NB4 (cell line): Measurements from ENCODE around the gene GPR27.

ENCODE experiments used
- DNase-seq: peaks from one replicate; pipeline ENCODE4 v3.0.0; 2010; ENCODE audit warnings: low read depth
- H3K4me3 ChIP-seq: one replicate; pipeline ENCODE4 v1.5.1; 2011; ENCODE audit warnings: mild to moderate bottlenecking, low read depth, low read length, moderate library complexity
- MYC ChIP-seq: IDR thresholded peaks from 2 replicates; pipeline ENCODE4 v1.6.1; 2011; ENCODE audit warnings: low read depth, low read length
- POLR2A ChIP-seq: IDR thresholded peaks from 2 replicates; pipeline ENCODE4 v1.6.1; 2011; ENCODE audit warnings: mild to moderate bottlenecking; ENCODE audit not compliant: insufficient read length; ENCODE audit errors: extremely low read depth
- TF ChIP-seq, protein P1 (sequence below): IDR thresholded peaks from one replicate; pipeline ENCODE4 v1.5.1; 2012; ENCODE audit warnings: low read depth, low read length
- TF ChIP-seq, protein P2 (sequence below): IDR thresholded peaks from 2 replicates; pipeline ENCODE4 v1.6.1; 2011; ENCODE audit warnings: low read depth, low read length

GPR27 gene

DNA sequence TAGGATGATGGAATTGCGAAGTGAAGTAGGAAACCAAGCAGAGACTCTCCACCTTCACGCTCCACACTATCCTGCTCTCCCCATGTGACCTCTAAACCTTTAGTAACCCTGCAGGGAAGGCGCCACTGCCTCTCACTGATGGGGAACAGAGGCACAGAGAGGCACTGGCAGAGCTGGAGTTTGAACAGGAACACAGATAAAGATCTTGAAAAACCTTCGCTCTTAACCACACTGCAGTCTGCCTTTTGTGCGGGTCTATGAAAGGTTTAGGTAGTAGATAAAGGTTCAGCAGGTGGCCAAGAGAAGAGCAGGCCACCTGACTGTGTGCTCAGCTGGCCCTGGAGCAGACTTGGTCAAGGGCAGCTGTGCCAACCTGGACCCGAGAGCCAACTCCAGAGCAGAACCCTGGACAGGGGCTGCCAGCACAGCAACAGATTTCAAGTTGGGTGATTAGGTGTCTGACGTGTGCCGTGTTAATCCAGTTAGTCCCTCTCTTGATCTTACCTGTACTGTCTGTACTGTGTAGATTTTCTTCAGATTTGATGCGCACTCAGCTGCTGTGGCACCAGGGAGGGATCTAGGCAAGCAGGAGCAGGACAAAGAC, 43.6 kb upstream of the GPR27 start:
- no peak overlapping the region for H3K4me3 ChIP-seq
- TF ChIP-seq, protein P1, sequence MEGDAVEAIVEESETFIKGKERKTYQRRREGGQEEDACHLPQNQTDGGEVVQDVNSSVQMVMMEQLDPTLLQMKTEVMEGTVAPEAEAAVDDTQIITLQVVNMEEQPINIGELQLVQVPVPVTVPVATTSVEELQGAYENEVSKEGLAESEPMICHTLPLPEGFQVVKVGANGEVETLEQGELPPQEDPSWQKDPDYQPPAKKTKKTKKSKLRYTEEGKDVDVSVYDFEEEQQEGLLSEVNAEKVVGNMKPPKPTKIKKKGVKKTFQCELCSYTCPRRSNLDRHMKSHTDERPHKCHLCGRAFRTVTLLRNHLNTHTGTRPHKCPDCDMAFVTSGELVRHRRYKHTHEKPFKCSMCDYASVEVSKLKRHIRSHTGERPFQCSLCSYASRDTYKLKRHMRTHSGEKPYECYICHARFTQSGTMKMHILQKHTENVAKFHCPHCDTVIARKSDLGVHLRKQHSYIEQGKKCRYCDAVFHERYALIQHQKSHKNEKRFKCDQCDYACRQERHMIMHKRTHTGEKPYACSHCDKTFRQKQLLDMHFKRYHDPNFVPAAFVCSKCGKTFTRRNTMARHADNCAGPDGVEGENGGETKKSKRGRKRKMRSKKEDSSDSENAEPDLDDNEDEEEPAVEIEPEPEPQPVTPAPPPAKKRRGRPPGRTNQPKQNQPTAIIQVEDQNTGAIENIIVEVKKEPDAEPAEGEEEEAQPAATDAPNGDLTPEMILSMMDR = no peak
- TF ChIP-seq MYC = no peak
- TF ChIP-seq, protein P2, sequence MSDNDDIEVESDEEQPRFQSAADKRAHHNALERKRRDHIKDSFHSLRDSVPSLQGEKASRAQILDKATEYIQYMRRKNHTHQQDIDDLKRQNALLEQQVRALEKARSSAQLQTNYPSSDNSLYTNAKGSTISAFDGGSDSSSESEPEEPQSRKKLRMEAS = no peak
- TF ChIP-seq POLR2A = no peak
- DNase-seq = no peak

DNA sequence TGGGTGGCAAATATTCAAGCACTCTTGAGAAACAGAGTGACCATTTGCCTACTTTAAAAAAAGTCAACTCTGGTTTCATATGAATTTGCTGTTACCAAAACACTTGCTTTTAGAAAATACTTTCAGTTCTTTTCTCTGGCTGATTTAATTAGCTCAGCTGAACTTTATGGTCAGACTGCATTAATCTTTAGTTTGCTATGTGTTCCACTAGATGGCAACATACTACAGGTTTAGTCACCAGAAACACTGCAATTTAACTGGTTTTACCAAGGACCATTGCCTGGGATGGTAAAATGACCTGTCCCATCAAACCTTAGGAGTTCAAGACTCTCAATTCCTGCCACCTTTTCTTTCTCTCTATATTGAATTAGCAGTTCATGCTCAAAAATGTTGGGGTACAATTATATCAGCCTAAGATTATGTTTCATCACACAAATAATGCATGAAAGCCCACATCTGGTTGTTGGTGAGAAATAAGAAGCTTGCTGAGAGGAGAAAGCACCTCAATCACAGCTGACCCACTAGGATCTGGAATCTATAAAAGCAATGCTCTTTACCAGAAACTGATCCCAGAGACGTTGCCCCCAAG, 42.7 kb upstream of the GPR27 start:
- peak; percentile 63 for DNase-seq
- no peak overlapping the region for H3K4me3 ChIP-seq
- no peak for TF ChIP-seq POLR2A
- TF ChIP-seq, protein P1 = peak; percentile 36

DNA sequence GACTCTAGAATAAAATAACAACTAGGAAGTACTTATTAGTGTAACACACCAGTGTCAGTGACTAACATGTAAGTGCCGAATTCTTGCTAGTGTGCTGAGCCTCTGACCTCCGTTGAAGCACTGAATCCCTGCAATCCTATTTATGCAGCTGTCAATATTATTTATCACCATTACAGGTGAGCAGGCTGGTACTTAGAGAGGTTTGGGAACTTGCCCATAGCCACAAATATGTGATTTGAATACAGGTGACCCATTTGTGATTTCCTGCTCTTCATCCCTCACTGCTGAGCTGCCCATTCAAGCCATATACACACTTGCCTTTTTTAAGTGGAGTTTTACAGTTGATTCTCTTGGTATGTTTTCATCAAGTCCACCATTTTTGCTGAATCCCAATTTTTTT, 40.6 kb upstream of the GPR27 start:
- no peak for DNase-seq
- TF ChIP-seq, protein P1 = no peak
- TF ChIP-seq MYC (no peak), POLR2A (no peak)
- TF ChIP-seq, protein P2 = no peak
- no peak overlapping the region for H3K4me3 ChIP-seq

DNA sequence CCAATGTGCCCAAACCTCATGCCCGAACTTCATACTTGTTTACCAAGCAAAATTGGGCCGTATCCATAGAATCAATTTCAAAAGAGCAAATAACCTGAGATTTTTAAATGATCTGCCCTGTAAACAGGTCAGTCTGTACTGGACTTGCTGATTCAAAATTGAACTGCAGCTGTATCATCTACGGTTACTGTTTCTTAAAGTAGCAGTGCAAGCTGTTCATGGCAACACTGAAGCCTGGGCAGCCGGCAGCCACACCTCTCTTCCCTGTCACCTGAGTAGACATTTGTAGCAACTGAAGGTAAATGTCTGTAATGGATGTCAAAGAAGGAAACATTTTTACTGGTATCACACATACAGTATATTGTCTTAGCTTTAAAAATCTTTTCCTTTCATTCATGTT, 39.1 kb upstream of the GPR27 start:
- no peak overlapping the region for H3K4me3 ChIP-seq
- TF ChIP-seq, protein P2 = no peak
- TF ChIP-seq, protein P1 = no peak
- TF ChIP-seq POLR2A (no peak), MYC (no peak)
- DNase-seq = no peak

DNA sequence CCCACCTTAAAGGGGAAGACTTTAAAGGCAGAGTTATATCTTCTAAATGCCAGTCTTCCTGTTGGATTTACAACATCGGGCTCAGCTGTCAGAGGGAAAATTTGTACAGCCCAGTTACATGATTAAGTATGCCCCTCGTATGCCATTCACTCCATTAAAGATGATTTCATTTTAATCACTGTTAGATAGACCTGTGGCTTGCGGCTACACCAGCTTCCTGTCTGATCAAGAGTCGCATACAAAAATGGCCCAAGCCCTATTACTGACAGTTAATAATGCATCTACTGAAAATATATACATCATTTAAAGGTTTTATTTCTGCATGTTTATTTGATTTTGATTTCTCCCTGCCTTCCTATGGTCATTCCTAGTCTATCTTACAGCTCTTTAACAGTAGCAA, 35.6 kb upstream of the GPR27 start:
- DNase-seq = no peak
- no peak overlapping the region for H3K4me3 ChIP-seq
- TF ChIP-seq POLR2A (no peak), MYC (no peak)
- TF ChIP-seq, protein P2 = no peak
- TF ChIP-seq, protein P1 = no peak
